CD8-positive, alpha-beta memory T cell (primary cell): Measurements from ENCODE around the gene RNF166. TPM values are rescaled to one million over a fixed set of nuclear protein-coding genes. Genes with fewer than 3 reads are reported as not detected.

Source experiments
- CTCF ChIA-PET: fragments of 350-600 bp; sonication (Branson Sonifier 250); formaldehyde crosslinking; loops from one replicate; lab custom pipeline; 2021; ENCODE audit warnings: antibody characterized with exemption; lab: Charles Lee
- POLR2A ChIA-PET: fragments of 350-600 bp; sonication (Branson Sonifier 250); formaldehyde crosslinking; loops from one replicate; lab custom pipeline; 2021; ENCODE audit warnings: antibody characterized with exemption; lab: Charles Lee
- DNase-seq, 5 donors: peaks; one replicate each; pipeline versions ENCODE4 v3.0.0 to v3.0.0-alpha.2; 2020 to 2022; ENCODE audit warnings: mixed read lengths in 1 of 5
- H3K27ac ChIP-seq: one replicate; pipeline ENCODE4 v1.7.0; 2013; ENCODE audit warnings: low read depth, mild to moderate bottlenecking, low read length, moderate library complexity
- H3K27me3 ChIP-seq: 2 replicates; pipeline ENCODE4 v1.7.0; 2013; ENCODE audit warnings: low read length, mild to moderate bottlenecking; ENCODE audit not compliant: insufficient read depth, poor library complexity, severe bottlenecking
- H3K36me3 ChIP-seq: 2 replicates; pipeline ENCODE4 v1.7.0; 2013; ENCODE audit warnings: mild to moderate bottlenecking, low read length, moderate library complexity; ENCODE audit not compliant: insufficient read depth
- H3K4me1 ChIP-seq: 2 replicates; pipeline ENCODE4 v1.7.0; 2013; ENCODE audit warnings: mild to moderate bottlenecking, low read length, moderate library complexity; ENCODE audit not compliant: insufficient read depth
- H3K4me3 ChIP-seq: 2 replicates; pipeline ENCODE4 v1.7.0; 2013; ENCODE audit warnings: mild to moderate bottlenecking, low read length
- H3K9me3 ChIP-seq: 2 replicates; pipeline ENCODE4 v1.7.0; 2013; ENCODE audit warnings: mild to moderate bottlenecking, low read length
- H3K27ac Mint-ChIP-seq, 8 donors: one replicate each; pipeline ENCODE4 v1.8.0; 2020 to 2021; ENCODE audit warnings: mixed read lengths in 8 of 8, mild to moderate bottlenecking in 6 of 8, inconsistent platforms in 3 of 8, moderate library complexity in 3 of 8
- H3K27me3 Mint-ChIP-seq, 2 donors: one replicate each; pipeline ENCODE4 v1.8.0; 2020 to 2021; ENCODE audit warnings: mixed read lengths in 2 of 2, mild to moderate bottlenecking in 1 of 2, moderate library complexity in 1 of 2
- H3K36me3 Mint-ChIP-seq, 3 donors: one replicate each; pipeline ENCODE4 v1.8.0; 2020 to 2021; ENCODE audit warnings: mixed read lengths in 3 of 3, inconsistent platforms in 1 of 3, mild to moderate bottlenecking in 1 of 3
- H3K4me1 Mint-ChIP-seq, 3 donors: one replicate each; pipeline ENCODE4 v1.8.0; 2020 to 2021; ENCODE audit warnings: mixed read lengths in 3 of 3, inconsistent platforms in 1 of 3, mild to moderate bottlenecking in 1 of 3
- H3K4me3 Mint-ChIP-seq, 7 donors: one replicate each; pipeline ENCODE4 v1.8.0; 2020 to 2021; ENCODE audit warnings: mixed read lengths in 7 of 7, mild to moderate bottlenecking in 6 of 7, moderate library complexity in 4 of 7, inconsistent platforms in 2 of 7
- H3K9me3 Mint-ChIP-seq, 5 donors: one replicate each; pipeline ENCODE4 v1.8.0; 2020 to 2022; ENCODE audit warnings: mixed read lengths in 5 of 5, mild to moderate bottlenecking in 3 of 5, moderate library complexity in 2 of 5, inconsistent platforms in 1 of 5
- polyA plus RNA-seq: library from polyadenylated mRNA; unstranded; fragments of 300-500 nt; fragmentation: Illumina TruSeq; gene quantifications from one replicate; pipeline ENCODE4 v1.2.3, GENCODE V29; 2021
- total RNA-seq, 2 experiments: library from RNA; stranded (reverse); gene quantifications; one replicate each; pipeline ENCODE4 v1.2.3, GENCODE V29; 2021

RNF166 gene
- total and polyA plus RNA-seq, 3 experiments from 2014 or later: 51.7 to 122 (median 56.2) TPM

DNA sequence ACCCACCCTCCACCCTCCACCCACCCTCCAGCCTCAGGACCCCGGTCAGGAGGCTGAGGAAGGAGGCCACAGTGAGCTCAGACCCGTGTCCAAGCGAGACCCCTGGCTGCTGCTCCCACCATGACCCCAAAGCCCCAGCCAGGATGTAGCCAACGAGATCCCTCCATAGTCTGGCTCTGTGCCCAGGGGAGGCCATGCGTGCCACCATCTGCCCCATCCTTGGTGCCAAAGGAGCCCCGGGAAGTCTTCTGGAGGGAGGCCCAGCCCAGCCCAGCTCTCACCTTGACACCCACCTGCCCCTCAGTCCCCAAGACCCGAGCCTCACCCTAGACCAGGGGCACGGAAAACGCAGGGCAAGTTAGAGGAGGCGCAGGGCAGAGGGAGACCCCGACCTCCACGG, 44.6 kb upstream of the RNF166 start:
- Mint-ChIP-seq H3K27me3 (no peaks in the 10 kb centered on the region), H3K4me3 (no peak overlapping the region), H3K4me1 (peaks cover 7 to 18% (median 8%) of the 10 kb centered on the region in 3 donors), H3K9me3 (no peaks in the 10 kb centered on the region), H3K36me3 (peaks cover 0 to 20% (median 0%) of the 10 kb centered on the region in 3 donors), H3K27ac (no peak overlapping the region)
- Histone ChIP-seq H3K4me1 (peaks cover 6% of the 10 kb centered on the region), H3K36me3 (no peaks in the 10 kb centered on the region), H3K27me3 (no peaks in the 10 kb centered on the region), H3K9me3 (no peaks in the 10 kb centered on the region), H3K4me3 (no peak overlapping the region), H3K27ac (no peak overlapping the region)
- POLR2A ChIA-PET: no interaction called here
- no peak for DNase-seq
- CTCF ChIA-PET: interaction anchor here (1.4 to 5.3 kb wide), 2 partner anchors 14 to 107 kb away, joined by 3 to 30 read pairs; no protein-coding TSS in a partner anchor

DNA sequence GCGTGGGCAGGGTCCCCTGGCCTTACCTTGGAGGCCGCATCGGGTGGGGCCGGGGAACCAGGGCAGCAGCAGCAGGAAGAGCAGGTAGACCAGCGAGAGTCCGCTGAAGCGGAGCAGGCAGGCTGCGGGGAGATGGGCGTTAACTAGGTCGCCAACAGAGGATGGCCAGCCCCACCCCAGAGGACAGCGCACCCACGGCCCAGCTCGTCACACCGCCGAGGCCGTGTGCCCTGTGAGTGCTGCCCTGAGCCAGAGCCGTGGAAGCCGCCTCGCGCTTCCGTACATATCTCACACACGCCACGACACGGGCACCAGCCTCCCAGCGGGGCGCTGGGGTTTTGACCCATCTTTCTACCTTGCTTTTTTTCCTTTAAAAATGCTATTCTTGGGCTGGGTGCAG, 43.1 kb upstream of the RNF166 start:
- Histone ChIP-seq H3K4me3 (no peak overlapping the region), H3K4me1 (peaks cover 18% of the 10 kb centered on the region), H3K9me3 (no peaks in the 10 kb centered on the region), H3K27me3 (no peaks in the 10 kb centered on the region), H3K27ac (no peak overlapping the region), H3K36me3 (no peaks in the 10 kb centered on the region)
- H3K36me3 Mint-ChIP-seq: peaks cover 0 to 17% (median 0%) of the 10 kb centered on the region in 3 donors
- H3K27me3 Mint-ChIP-seq: no peaks in the 10 kb centered on the region
- CTCF ChIA-PET: interaction anchor here (0.9 kb wide), 1 partner anchor 12 kb away, joined by 3 read pairs; no protein-coding TSS in a partner anchor
- H3K27ac Mint-ChIP-seq: peak overlapping the region in 2 of 8 donors; percentile 61 to 62
- H3K4me3 Mint-ChIP-seq: no peak overlapping the region
- DNase-seq: no peak
- no peaks in the 10 kb centered on the region for H3K9me3 Mint-ChIP-seq
- POLR2A ChIA-PET: interaction anchor here (0.6 kb wide), 1 partner anchor 1122 kb away, joined by 3 read pairs; no protein-coding TSS in a partner anchor
- peaks cover 13 to 25% (median 14%) of the 10 kb centered on the region in 3 donors for H3K4me1 Mint-ChIP-seq

DNA sequence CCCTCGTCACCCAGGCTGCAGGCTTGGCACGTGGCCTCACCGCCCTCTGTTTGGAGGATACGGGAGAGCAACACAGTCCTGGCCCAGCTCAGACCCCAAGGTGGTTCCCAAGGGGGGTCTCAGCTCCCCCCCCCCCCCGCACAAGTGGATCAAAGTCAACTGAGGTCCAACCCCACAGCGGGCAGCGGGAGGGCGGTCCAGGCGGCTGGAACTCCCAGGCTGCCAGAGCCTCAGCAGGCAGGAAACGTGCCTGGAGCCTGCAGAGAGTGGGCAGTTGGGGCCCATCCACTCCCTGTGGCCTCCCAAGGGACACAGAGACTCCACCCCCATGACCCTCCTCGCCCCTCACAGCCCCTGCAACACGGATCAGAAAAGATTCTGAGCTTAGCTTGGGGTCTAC, 42.2 kb upstream of the RNF166 start:
- CTCF ChIA-PET: interaction anchor here (0.9 to 4.3 kb wide), 2 partner anchors 12 to 32 kb away, joined by 3 to 33 read pairs; no protein-coding TSS in a partner anchor
- Mint-ChIP-seq H3K36me3 (peaks cover 0 to 14% (median 0%) of the 10 kb centered on the region in 3 donors), H3K27me3 (no peaks in the 10 kb centered on the region), H3K4me1 (peaks cover 20 to 31% (median 20%) of the 10 kb centered on the region in 3 donors), H3K9me3 (no peaks in the 10 kb centered on the region), H3K4me3 (peak overlapping the region in 1 of 7 donors; percentile 9), H3K27ac (peak overlapping the region in 3 of 8 donors; percentile 47 to 75 (median 64))
- H3K4me1 ChIP-seq: peaks cover 28% of the 10 kb centered on the region
- H3K9me3 ChIP-seq: no peaks in the 10 kb centered on the region
- no peak for DNase-seq
- H3K27me3 ChIP-seq: no peaks in the 10 kb centered on the region
- no peaks in the 10 kb centered on the region for H3K36me3 ChIP-seq
- POLR2A ChIA-PET: interaction anchor here (1.3 kb wide), 1 partner anchor 45 kb away, joined by 4 read pairs; no protein-coding TSS in a partner anchor
- H3K27ac ChIP-seq: no peak overlapping the region
- H3K4me3 ChIP-seq: no peak overlapping the region

DNA sequence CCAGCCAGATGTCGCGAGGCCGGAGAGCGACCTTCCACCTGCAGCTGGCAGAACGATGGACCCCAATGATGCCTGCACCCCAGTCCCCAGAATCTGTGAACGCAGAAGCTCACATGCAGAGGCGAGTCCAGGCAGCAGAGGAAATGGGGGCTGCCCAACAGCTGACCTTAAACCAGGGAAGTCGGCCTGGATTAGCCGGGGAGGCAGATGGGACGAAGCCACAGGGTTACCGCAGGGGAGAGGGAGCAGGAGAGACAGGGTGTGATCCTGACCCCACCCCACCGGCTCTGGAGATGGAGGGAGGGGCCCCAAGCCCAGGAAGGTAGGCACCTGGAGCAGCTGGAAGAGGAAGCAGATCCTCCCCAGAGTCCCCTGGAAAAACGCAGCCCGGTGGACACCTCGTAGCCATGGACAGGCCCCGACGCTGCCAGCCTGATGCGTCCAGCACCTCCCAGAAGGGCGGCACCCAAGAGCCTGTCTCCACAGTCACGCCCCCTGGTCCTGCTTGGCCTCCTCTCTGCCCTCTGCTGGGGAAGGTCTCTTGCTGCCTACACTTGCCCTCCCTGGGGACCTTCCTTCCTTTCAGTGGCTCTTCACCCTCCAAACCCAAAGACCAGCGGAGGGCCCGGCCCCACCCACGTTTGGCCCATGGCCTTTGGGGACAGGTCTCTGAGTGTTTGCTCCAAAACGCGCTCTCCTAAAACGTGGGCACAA, 41.5 kb upstream of the RNF166 start:
- ChIA-PET POLR2A (interaction anchor here (1.3 to 3.3 kb wide), 2 partner anchors 34 to 46 kb away, joined by 4 to 13 read pairs; no protein-coding TSS in a partner anchor), CTCF (interaction anchor here (1.1 to 4.3 kb wide), 3 partner anchors 12 to 110 kb away, joined by 4 to 33 read pairs (median 14); partner anchors contain the start of genes GALNS and TRAPPC2L)
- H3K36me3 ChIP-seq: no peaks in the 10 kb centered on the region
- no peak overlapping the region for H3K4me3 ChIP-seq
- peaks cover 0 to 14% (median 0%) of the 10 kb centered on the region in 3 donors for H3K36me3 Mint-ChIP-seq
- no peak for DNase-seq
- no peak overlapping the region for H3K4me3 Mint-ChIP-seq
- peaks cover 20 to 32% (median 20%) of the 10 kb centered on the region in 3 donors for H3K4me1 Mint-ChIP-seq
- H3K9me3 Mint-ChIP-seq: no peaks in the 10 kb centered on the region
- peak overlapping the region in 5 of 8 donors; percentile 47 to 91 (median 60) for H3K27ac Mint-ChIP-seq
- H3K27me3 ChIP-seq: no peaks in the 10 kb centered on the region
- H3K27ac ChIP-seq: no peak overlapping the region
- H3K9me3 ChIP-seq: no peaks in the 10 kb centered on the region
- H3K4me1 ChIP-seq: peaks cover 30% of the 10 kb centered on the region
- no peaks in the 10 kb centered on the region for H3K27me3 Mint-ChIP-seq

DNA sequence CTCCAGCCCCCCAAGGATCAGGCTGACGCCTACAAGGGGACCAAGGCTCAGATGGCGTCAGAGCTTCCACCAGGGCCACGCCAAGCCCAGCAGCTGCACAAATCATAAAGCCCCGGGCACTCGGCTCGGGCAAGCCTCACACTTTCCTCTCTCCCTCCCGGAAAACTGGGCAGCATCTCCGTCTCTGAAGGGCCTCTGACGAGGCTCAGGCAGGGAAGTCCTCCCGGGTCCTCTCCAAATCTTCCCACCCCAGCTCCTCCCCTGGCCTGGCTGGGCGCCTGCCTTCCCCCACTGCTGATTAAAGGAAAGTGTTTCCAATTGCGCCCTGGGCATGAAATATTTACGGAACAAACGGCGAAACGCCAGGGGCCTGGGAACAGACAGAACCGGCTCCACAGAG, 40.3 kb upstream of the RNF166 start:
- Mint-ChIP-seq H3K27me3 (no peaks in the 10 kb centered on the region), H3K27ac (peak overlapping the region in 7 of 8 donors; percentile 54 to 93 (median 88)), H3K4me1 (peaks cover 20 to 32% (median 20%) of the 10 kb centered on the region in 3 donors), H3K36me3 (peaks cover 0 to 10% (median 0%) of the 10 kb centered on the region in 3 donors), H3K9me3 (no peaks in the 10 kb centered on the region), H3K4me3 (peak overlapping the region in 2 of 7 donors; percentile 63 to 78)
- Histone ChIP-seq H3K27ac (no peak overlapping the region), H3K9me3 (no peaks in the 10 kb centered on the region), H3K36me3 (no peaks in the 10 kb centered on the region), H3K4me1 (peaks cover 30% of the 10 kb centered on the region), H3K4me3 (no peak overlapping the region), H3K27me3 (no peaks in the 10 kb centered on the region)
- POLR2A ChIA-PET: interaction anchor here (1.4 to 3.3 kb wide), 2 partner anchors 36 to 111 kb away, joined by 4 to 13 read pairs; partner anchors contain the start of gene TRAPPC2L
- CTCF ChIA-PET: interaction anchor here (1.3 to 4.3 kb wide), 3 partner anchors 10 to 111 kb away, joined by 4 to 33 read pairs (median 14); partner anchors contain the start of genes GALNS and TRAPPC2L
- DNase-seq: no peak

DNA sequence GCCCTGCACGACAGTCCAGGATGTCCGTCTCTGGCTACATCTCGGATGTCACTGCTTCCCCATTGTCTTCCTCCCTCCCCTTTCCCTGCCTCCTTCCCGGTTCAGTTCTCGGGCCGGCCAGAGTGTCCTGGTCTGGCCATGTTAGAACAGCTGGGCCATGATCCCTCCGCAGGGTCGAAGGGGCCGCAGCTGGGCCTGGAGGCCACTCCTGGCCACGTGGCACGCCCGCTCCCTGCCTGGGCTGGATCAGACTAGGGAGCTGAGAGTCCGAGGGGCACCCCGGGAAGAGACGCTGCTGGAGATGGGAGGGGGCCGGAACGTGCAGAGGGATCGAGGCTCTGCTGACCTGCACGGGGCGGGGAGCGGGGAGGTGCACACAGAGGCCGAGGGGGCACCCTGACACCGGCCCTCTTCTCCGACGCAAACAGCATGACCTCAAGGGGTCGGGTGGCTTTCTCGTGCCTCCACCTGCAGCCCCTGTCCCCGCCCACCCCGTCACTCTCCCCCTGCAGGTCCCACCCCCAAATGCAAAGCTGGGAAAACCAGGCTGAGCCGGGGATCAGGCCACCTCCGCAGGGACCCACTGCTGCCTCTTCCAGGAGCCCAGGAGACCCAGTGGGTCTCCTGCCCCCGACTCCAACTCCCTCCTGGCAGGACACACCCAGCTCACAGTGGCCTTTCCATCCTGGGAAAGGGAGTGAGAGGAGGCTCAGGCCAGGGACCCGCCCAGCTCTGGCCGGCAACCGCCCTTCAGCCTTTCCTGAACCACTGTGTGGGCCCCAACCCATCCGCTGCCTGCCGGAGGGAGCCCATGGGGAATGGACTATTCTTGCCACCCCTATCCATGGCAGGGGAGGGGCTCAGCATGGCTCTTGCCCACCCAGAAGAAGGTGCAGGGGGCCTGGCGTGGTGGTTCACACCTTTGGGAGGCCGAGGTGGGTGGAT, 38.6 kb upstream of the RNF166 start:
- Histone ChIP-seq H3K27me3 (no peaks in the 10 kb centered on the region), H3K4me1 (peaks cover 30% of the 10 kb centered on the region), H3K4me3 (no peak overlapping the region), H3K9me3 (no peaks in the 10 kb centered on the region), H3K36me3 (no peaks in the 10 kb centered on the region), H3K27ac (no peak overlapping the region)
- peaks cover 20 to 32% (median 20%) of the 10 kb centered on the region in 3 donors for H3K4me1 Mint-ChIP-seq
- peak overlapping the region in 3 of 7 donors; percentile 62 to 81 (median 63) for H3K4me3 Mint-ChIP-seq
- no peak for DNase-seq
- POLR2A ChIA-PET: interaction anchor here (0.5 to 3.3 kb wide), 3 partner anchors 37 to 113 kb away, joined by 4 to 13 read pairs (median 7); partner anchors contain the start of gene TRAPPC2L
- CTCF ChIA-PET: interaction anchor here (1.0 to 4.3 kb wide), 4 partner anchors 9 to 473 kb away, joined by 3 to 33 read pairs (median 9); partner anchors contain the start of genes GALNS, TRAPPC2L and ZNF778
- peak overlapping the region in 5 of 8 donors; percentile 7 to 95 (median 80) for H3K27ac Mint-ChIP-seq
- H3K27me3 Mint-ChIP-seq: no peaks in the 10 kb centered on the region
- H3K9me3 Mint-ChIP-seq: no peaks in the 10 kb centered on the region
- H3K36me3 Mint-ChIP-seq: peaks cover 0 to 16% (median 0%) of the 10 kb centered on the region in 3 donors
